HCEC 1CT (cell line): ENCODE results near the gene INO80D.
"Not testable (repeated sequence)": the region's sequence is repeated elsewhere in the genome, so short reads cannot be mapped to it uniquely, and the experiment has no call there.

Source experiments
- DNase-seq: peaks from one replicate; pipeline ENCODE4 v3.0.0-alpha.2; 2017

The INO80D gene

DNA sequence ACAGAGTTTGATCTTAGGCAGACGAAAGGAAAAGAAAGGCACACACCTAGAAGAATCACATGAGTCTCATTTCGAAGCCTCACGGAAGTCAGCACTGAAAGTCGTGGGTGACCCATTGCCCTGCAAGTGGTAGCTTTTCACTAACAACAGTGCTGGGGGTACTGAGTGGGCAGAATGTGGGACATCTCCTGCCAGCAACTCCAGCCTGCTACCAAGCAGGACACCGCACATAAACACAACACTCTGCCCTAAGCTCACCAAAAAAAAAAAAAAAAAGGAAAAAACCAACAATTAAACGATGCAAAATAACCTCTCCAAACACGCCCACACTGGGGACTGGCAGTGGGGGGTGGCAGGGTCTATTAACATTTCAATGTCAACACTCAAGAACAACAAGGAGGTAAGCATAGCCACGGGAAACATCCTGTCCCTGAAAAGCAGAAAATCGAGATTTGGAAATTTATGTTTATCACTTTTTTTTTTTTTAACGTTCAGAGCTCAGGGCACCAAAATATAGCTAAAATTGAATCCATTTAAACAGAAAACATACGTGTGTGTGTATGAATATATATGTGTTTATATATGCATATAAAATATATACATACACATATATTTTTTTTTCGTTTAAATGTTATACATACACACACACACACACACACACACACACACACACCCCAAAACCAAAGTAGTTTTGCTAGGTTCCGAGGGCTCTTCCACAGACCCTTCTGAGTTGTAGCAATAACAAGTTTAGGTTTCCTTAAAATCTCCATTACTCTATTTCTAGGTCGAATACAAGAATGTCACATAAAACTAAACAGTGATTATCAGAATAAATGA, 2.2 kb downstream of the INO80D start:
- no peak for DNase-seq

- no peak for DNase-seq
These were observed 3.6 kb downstream of the INO80D start for GRCh38 chr2:206082298-206082843.

DNA sequence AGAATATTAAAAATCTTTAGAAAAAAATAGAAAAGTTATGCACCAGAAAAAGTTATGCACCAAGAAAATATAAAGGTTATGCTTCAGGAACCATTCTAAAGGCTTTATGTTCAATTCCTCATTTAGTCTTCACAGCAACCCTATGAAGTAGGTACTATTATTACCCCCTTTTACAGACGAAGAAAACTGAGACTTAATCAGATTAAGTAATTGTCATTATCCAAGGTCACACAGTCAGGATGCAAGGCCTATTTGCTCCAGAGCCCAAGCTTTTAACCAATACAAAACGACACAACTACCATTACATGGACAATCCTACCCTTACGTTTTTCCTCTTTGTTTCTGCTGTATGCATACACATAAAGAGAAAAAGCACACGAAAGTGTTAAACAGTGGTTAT, 5.0 kb downstream of the INO80D start:
- no peak for DNase-seq

- DNase-seq: no peak
These were observed 6.1 kb downstream of the INO80D start for GRCh38 chr2:206079699-206080465.

- DNase-seq: not testable (repeated sequence)
These were observed 8.1 kb downstream of the INO80D start for GRCh38 chr2:206077879-206078278.

- no peak for DNase-seq
These were observed 10.9 kb downstream of the INO80D start for GRCh38 chr2:206075113-206075512.

- no peak for DNase-seq
These were observed 14.2 kb downstream of the INO80D start for GRCh38 chr2:206071807-206072206.

DNA sequence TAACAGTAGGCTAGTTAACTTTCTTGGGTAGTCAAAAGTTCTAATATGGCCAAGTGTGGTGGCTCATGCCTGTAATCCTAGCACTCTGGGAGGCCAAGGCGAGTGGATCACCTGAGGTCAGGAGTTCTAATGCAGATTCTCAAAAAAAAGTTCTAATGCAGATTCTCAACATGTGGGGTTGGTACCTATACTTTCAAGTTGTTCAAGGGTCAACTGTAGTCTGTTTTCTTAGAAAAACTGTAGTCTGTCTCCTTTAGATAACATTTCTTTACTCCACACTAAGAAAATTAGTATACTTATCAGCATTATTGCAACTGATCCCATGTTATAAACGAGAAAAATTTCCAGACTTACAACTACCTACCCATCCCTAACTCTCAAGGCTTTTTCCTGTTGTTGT, 16.6 kb downstream of the INO80D start:
- DNase-seq: no peak

DNA sequence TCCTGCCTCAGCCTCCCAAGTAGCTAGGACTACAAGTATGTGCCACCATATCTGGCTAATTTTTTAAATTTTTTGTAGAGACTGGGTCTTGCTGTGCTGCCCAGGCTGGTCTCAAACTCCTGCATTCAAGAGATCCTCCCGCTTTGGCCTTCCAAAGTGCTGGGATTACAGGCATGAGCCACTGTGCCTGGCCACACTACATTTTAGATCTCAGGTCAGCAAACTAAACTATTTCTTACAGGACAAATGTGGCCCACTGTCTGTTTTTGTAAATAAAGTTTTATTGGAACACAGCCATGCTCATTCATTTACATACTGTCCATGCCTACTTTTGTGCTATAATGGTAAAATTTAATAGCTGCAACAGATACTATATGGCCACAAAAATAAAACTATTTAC, 17.8 kb downstream of the INO80D start:
- no peak for DNase-seq

DNA sequence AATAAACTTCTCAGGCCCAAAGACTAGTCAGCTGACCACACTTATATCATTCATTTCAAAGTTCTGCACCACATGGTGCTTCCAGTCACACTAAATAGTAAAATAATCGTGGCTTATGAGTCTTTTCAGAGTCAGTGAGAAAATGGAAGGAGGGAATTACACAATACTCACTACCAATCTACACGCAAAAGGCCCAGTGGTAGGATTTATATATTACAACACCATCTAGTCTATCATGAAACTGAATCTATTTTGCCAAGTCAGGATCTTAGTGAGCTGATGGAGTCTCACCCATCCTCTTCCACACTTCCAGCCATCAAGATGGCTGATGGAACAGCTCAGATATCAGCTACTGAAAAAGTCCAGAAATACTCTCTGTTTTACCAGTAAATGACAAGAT, 21.9 kb downstream of the INO80D start:
- peak; percentile 13 for DNase-seq

- no peak for DNase-seq
These were observed 22.3 kb downstream of the INO80D start for GRCh38 chr2:206063635-206064034.

DNA sequence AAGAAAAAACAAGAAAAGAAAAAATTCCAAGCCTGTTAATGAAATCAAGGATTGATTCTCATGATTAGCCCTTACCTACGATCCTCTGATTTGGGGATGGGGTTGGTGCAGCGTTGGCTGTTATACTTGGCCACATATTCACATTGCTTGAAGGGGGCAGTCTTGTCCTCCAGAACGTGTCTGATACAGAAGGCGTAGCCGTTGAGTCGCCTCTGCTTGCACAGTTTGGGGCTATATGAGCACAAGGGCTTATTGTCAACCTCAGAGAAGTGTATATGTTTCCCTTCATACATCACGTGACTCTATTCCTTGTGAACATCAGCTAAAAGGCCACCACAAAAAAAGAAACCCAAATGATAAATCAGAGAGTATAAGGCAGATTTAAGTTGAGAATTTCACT, 23.2 kb downstream of the INO80D start:
- DNase-seq: no peak

GRCh38 chr2:206056286-206056685, 29.7 kb downstream of the INO80D start:
- no peak for DNase-seq

- no peak for DNase-seq
These were observed 31.0 kb downstream of the INO80D start for GRCh38 chr2:206054952-206055351.

DNA sequence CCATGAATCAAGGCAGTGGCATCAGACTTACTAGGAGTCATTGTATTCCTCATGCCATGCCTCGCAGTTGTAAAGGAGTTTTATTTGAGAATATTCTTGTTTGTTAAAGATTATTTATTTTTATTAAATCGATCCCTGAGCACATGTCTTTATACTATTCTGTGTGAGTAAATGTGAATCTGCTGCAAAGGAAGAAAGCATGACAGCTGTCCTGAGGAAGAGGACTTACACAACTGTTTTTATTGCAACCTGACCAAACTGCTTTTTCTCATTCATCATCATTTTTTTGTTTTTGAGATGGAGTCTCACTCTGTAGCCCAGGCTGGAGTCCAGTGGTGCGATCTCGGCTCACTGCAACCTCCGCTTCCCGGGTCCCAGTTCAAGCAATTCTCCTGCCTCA, 34.1 kb downstream of the INO80D start:
- no peak for DNase-seq

DNA sequence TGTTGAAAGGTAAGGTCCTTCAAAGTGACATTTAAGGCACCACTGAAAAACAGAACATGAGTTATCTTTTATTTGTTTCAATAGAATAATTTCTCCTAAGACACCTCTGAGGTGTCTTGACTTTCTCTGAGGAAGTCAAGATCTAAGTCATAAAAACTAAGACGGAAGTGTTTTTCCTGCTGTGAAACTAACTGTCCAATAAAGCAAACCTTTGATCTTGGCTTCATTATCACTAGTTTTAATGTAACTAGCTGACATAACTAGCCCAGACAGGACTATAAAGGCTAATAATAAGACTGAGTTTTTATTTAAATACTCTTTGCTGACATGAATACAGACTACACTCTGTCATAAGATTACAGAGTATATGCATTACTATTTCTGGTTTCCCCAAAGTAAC, 36.6 kb downstream of the INO80D start:
- no peak for DNase-seq

GRCh38 chr2:206045251-206045650, 40.7 kb downstream of the INO80D start:
- peak; percentile 41 for DNase-seq

- no peak for DNase-seq
These were observed 45.4 kb downstream of the INO80D start for GRCh38 chr2:206040525-206040924.

- DNase-seq: not testable (repeated sequence)
These were observed 50.6 kb downstream of the INO80D start for GRCh38 chr2:206035393-206035792.

DNA sequence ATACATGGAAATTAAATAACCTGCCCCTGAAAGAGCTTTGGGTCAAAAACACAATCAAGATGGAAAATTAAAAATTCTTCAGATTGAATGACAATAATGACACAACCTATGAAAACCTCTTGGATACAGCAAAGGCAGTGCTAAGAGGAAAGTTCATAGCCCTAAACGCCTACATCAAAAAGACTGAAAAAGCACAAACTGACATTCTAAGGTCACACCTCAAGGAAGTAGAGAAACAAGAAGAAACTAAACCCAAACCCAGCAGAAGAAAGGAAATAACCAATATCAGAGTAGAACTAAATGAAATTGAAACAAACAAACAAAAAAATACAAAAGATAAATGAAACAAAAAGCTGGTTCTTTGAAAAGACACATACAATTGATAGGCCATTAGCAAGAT, 52.5 kb downstream of the INO80D start:
- DNase-seq: not testable (repeated sequence)

DNA sequence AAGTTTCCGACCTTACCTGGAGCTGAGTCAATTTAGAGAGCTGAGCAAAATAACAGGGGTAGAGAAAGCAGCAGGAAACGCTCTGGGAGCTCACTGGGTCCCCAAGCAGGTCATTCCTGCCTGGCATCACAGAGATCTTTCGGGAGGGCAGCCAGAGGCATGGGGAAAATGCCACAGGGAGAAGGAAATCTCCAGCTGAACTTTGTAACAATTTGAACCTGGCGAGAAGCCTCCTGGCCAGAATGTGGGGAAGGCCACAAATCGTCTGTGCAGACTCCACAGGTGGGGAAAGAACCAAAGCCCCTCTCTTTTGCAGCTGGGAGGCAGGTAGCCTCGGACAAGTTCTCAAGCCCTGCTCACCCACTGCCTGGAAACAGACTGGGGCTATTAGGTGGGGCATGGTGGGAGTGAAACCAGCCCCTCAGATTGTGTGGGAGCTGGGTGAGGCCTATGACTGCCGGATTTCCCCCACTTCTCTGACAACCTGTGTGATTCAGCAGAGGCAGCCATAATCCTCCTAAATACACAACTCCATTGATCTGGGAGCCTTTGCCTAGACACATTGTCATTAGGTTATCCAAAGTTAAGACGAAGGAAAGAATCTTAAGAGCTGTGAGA, 53.9 kb downstream of the INO80D start:
- DNase-seq: no peak

- peak; percentile 68 for DNase-seq
These were observed 54.7 kb downstream of the INO80D start for GRCh38 chr2:206031162-206031784.

GRCh38 chr2:206028101-206028500, 57.9 kb downstream of the INO80D start:
- no peak for DNase-seq
